ENCODE measurements around the gene CGAS. TPM values are rescaled to one million over a fixed set of nuclear protein-coding genes. Genes with fewer than 3 reads are reported as not detected.
"Not testable (repeated sequence)": the region's sequence is repeated elsewhere in the genome, so short reads cannot be mapped to it uniquely, and the experiment has no call there.

CGAS gene
- total RNA-seq, 1 donor from 2014 or later = 46.5 TPM

- intact Hi-C loops (cut with micrococcal nuclease) = no loop called here
Measured at GRCh38 chr6:73400656-73401055, 51.4 kb downstream of the CGAS start.

- intact Hi-C loops (cut with micrococcal nuclease) = no loop called here
Measured at GRCh38 chr6:73395875-73396274, 56.2 kb downstream of the CGAS start.

GRCh38 chr6:73394577-73395354 lies 57.3 kb downstream of the CGAS start, which contains the start of gene DDX43:
Gene DDX43, plus strand, starts transcription at chr6:73394828. Its CDS starts 78 bp downstream, at chr6:73394906.
- intact Hi-C loops (cut with micrococcal nuclease) = no loop called here

- intact Hi-C loops (cut with micrococcal nuclease) = no loop called here
Measured at GRCh38 chr6:73393278-73393677, 58.8 kb downstream of the CGAS start.

- intact Hi-C loops (cut with micrococcal nuclease) = not testable (repeated sequence)
Measured at GRCh38 chr6:73392188-73392587, 59.9 kb downstream of the CGAS start.

- intact Hi-C loops (cut with micrococcal nuclease) = no loop called here
Measured at GRCh38 chr6:73391675-73392074, 60.4 kb downstream of the CGAS start.

GRCh38 chr6:73389854-73390253 lies 62.2 kb downstream of the CGAS start:
- intact Hi-C loops (cut with micrococcal nuclease) = loop anchor here (1.0 to 5.0 kb wide), 5 partner anchors 32 to 977 kb away; partner anchors contain the start of genes KCNQ5 and SLC17A5

GRCh38 chr6:73388800-73389512 lies 63.1 kb downstream of the CGAS start:
- intact Hi-C loops (cut with micrococcal nuclease) = loop anchor here (1.0 to 5.0 kb wide), 5 partner anchors 33 to 976 kb away; partner anchors contain the start of genes KCNQ5 and SLC17A5

GRCh38 chr6:73388433-73388799 lies 63.7 kb downstream of the CGAS start:
- intact Hi-C loops (cut with micrococcal nuclease) = loop anchor here (2.0 to 5.0 kb wide), 4 partner anchors 199 to 976 kb away; partner anchors contain the start of genes KCNQ5 and SLC17A5

GRCh38 chr6:73382462-73383113 lies 69.5 kb downstream of the CGAS start:
- intact Hi-C loops (cut with micrococcal nuclease) = no loop called here

GRCh38 chr6:73381531-73381930 lies 70.6 kb downstream of the CGAS start:
- intact Hi-C loops (cut with micrococcal nuclease) = not testable (repeated sequence)

GRCh38 chr6:73377225-73377624 lies 74.9 kb downstream of the CGAS start:
- intact Hi-C loops (cut with micrococcal nuclease) = no loop called here

GRCh38 chr6:73375216-73375615 lies 76.9 kb downstream of the CGAS start:
- intact Hi-C loops (cut with micrococcal nuclease) = no loop called here

Other genes with a start within 250 kb of the CGAS start
- gene KHDC1L, start 226.8 kb downstream of the CGAS start, total RNA-seq = 0.32 TPM in 1 of 2 replicates, not detected in the other
- gene KHDC1, start 189.1 kb downstream of the CGAS start, total RNA-seq = 6.5 and 7.2 TPM in 2 replicates
- not detected in 2 replicates for gene DPPA5, start 98.0 kb downstream of the CGAS start, total RNA-seq
- gene KHDC3L, start 89.6 kb downstream of the CGAS start, total RNA-seq = not detected in 2 replicates
- 0.66 and 0.84 TPM in 2 replicates for gene OOEP, start 82.4 kb downstream of the CGAS start, total RNA-seq
- gene DDX43, start 57.5 kb downstream of the CGAS start, total RNA-seq = 1.3 TPM in 2 replicates
- gene MTO1, start 9.4 kb upstream of the CGAS start, total RNA-seq = 48.0 and 56.4 TPM in 2 replicates
- gene EEF1A1, start 68.7 kb upstream of the CGAS start, total RNA-seq = 8,824 and 8,837 TPM in 2 replicates
- gene SLC17A5, start 201.7 kb upstream of the CGAS start, total RNA-seq = 4.3 and 5.1 TPM in 2 replicates
- gene CD109, start 243.9 kb upstream of the CGAS start, total RNA-seq = 15.8 and 18.6 TPM in 2 replicates